Activated CD4-positive, alpha-beta T cell treated with anti-CD3 and anti-CD28 coated beads, Interleukin-2, Interleukin-4, amounts not matched to agents 100 ng/mL and 50 ng/mL, durations not matched to agents 16 hours and 8 hours (primary cell): ENCODE data around the gene VPS13D.

ENCODE experiments used
- DNase-seq: peaks from one replicate; pipeline ENCODE4 v3.0.0-alpha.2; 2020; ENCODE audit warnings: low spot score

VPS13D gene

DNA sequence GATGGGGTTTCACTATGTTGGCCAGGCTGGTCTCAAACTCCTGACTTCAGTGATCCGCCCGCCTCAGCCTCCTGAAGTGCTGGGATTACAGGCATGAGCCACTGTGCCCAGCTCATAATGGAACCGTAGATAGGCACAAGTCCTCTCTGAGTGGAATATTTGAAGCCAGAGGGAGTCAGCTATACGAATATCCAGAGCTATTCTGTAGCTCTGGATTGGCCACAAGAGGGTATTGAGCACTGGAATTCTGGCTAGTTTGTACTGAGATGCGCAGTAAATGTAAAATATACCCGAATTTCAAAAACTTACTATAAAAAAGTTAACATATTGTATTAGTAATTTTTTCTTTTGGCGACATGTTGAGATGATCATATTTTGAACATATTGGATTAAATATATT, 851 bp upstream of the VPS13D start:
- no peak for DNase-seq

DNA sequence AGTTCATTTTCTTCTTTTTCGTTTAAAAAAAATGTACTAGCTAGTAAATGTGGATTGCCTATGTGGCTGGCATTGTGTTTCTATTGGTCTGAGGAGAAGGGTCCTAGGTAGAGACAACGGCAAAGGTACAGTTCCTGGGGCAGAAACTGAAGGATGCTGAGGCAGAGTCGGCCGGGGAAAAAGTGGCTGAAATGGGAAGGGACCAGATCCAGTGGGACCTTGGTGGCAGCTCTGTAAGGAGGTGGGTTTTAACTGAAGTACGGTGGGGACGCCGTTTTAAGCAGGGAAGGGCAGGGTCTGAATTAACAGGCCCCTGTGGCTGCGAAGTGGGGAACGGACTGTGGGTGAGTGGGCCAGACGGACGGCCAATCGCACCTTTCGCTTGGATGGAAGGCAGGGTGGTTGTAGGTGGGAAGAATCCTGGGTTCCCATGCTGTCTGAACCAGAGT, 420 bp upstream of the VPS13D start:
- no peak for DNase-seq

DNA sequence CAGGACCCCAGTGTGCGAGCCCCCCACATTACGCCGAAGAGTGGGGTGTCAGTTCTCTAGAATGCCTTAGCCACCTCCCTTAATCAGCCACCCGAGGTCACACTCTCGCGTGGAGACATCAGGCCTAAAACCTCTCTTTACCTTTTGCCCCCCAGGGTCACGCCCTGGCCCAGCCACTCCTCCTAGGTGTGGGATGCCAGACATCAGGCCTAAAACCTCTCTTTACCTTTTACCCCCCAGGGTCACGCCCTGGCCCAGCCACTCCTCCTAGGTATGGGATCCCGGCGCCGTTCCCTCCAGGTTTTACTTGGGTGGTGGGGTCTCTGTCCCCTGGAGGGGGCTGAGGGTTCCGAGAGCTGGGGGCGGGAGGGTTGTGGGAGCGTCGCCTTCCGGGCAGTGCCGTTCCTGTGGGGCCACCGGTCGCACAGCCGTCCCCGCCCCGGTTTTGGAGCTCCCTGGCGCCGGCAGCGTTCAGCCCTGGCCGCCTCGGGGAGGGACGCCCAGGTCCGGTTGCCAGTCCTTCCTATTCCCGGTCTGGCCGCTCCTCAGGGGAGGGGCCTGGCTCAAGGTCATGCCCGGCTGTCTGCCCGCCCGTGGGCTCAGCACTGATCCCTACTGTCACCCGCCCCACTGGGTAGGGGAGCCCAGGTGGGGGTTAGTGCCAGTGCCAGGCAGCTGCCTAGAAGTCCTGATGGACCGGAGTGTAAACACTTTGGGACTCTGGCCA, 882 bp downstream of the VPS13D start:
- DNase-seq, result no peak

DNA sequence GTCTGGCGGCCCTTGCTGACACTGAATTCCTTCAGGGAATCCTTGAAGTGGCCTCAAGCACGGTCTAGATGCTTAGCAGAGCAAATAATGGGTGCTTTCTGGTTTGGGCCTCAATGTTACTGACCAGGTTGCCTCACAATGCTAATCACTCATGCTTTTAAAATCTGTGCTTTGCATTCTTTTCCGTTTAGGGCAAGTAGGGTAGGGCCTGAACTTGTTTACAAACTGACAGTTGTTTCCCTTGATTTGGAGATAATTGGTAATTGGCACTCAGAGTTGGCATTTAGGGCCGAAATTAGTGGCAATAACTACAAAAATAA, 1.4 kb downstream of the VPS13D start:
- DNase-seq, result no peak

DNA sequence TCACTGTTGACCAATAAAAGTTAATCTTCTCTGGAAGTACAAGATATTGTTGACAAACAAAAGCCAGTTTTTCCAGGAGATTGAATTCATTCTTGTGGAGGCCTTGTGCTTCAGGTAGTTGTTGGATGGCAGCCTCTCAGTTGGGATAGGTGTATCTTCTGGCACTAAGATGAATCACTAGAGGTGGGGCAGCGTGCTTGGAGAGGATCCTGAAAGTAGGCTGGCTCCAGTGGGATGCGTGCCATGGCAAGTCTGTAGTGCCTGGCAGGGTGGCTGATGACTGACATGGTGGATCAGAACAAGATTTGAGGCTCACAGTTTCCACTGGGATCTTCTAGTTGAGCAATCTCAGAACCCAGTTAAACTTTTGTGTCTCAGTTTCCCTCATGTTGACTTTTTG, 2.4 kb downstream of the VPS13D start:
- no peak for DNase-seq

DNA sequence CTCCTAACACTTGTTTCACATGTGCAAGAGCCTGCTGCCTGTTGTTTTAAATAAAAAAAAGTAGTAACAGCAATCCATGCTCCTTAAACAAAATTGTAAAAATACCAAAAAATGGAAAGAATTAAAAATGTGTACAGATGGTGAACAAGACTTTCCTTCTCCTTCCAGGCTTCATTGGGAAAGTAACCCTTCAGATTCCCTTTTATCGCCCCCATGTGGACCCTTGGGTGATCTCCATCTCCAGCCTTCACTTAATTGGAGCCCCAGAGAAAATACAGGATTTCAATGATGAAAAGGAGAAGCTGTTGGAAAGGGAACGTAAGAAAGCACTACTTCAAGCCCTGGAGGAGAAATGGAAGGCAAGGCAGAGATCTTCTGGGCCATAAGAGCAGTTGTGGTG, 14.2 kb downstream of the VPS13D start:
- no peak for DNase-seq

DNA sequence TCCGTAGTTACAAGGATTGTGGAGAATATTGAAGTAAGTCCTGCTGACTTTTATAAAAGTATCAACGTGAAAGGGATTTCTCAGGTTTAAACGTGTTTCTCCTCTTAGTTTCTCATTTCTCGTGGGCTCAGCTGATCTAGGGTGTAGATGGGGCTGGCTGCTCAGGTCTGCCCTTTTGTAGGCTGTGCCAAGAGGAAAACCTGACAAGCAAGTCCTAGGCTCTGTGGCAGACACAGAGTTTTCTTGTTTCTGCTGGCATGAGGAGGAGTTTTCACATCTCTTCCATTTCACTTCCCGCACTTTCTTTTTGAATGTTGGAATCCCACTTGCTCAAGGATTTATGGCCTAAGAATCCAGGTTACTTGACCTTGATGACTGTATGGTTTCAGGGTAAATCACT, 14.8 kb downstream of the VPS13D start:
- no peak for DNase-seq

DNA sequence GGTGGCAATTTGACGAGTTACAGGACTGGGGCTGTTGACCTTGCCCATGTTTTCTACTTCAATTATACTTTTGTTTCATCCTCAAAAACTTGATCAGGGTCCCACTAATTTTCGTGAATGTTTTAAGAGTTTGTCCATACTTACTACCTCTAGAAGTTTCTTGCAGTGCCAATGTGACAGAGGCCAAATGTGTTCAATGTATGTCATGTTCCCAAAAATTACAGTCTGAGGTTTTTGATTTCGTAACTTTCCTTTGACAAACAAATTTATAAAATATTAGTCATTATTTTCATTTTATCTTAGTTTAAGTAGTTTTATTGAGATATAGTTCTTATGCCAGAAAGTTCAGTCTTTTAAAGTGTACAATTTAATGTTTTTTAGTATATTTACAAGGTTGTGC, 15.3 kb downstream of the VPS13D start:
- no peak for DNase-seq

DNA sequence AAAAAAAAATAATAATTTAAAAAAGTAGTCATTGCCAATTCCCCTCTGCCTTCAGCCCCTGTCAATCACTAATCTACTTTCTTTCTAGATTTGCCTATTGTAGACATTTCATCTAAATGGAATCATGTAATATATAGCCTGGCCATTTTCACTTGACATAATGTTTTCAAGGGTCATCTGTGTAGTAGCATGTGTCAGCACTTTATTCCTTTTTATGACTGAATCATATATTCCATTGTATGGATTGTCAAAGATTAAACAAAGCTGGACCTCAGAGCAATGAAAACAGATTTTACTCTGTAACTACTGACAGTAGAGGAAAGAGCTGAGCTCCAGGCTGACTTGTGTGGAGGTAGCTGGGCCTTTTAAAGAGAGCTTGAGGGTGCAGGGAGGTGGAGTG, 15.9 kb downstream of the VPS13D start:
- DNase-seq, result no peak

DNA sequence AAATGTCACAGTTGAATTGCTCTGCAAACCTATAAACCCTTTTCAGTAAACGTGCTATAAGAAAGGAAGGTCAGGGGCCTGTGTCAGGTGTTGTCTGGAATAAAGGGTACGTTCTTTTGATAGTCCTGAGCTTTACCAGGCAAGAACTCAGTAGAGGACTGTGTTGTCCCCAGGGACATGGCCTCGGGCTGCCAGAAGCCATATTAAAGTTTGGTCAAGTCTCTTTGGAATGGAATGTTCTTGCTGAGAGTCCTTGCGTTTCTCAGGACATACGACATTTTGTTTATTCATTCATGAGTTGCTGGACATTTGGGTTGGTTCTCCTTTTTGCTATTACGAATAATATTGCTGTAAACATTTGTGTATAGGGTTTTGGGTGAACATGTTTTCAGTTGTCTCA, 16.8 kb downstream of the VPS13D start:
- DNase-seq, result no peak

DNA sequence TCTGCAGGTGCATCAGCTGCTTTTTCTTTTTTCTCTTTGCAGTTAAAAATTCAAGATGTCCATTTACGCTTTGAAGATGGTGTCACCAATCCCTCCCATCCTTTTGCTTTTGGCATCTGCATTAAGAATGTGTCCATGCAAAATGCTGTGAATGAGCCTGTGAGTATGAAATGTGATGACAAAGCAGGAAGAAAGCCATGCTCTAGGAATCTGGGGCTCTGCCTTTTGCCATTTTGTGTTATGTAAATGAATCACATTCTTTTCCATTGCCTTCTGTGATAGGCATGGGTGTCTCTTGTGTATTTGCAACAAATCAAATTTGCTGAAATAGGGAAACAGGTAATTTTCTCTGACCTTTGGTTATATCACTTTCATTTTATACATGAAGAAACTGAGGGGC, 19.4 kb downstream of the VPS13D start:
- DNase-seq, result no peak

DNA sequence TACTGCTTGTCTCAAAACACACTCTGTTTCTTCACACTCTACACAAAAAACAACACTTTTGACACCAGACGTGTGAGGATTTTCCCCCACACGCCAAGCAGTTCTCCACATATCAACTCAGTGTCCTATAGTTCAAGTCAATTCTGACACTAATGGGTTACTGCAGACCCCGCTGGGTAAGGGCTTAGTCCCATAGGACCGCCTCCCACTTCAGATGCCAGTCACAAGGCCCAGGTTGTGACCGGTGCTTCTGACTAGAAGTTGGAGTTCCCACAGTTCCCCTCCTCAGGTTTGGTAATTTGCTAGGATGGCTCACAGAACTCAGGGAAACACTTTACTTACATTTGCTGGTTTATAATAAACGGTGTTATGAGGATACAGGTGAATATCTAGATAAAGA, 19.9 kb downstream of the VPS13D start:
- no peak for DNase-seq

DNA sequence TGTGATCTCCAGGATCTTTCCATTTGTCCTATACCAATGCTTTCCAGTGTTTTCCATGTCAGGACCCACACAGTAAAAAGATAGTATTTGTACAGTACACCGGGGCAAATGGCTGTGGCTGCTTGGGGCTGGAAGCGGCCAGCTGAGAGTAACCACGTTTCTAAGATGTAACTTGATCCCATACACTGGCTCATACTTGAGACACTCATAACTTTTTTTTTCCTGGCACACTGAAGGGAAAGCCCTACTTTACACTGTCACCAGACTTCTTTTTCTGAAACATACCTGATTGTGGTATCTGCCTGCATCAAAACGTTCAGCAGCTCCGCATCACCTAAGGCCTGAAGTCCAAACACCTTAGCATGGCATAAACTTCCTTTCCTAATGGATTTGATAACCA, 21.6 kb downstream of the VPS13D start:
- DNase-seq, result no peak

DNA sequence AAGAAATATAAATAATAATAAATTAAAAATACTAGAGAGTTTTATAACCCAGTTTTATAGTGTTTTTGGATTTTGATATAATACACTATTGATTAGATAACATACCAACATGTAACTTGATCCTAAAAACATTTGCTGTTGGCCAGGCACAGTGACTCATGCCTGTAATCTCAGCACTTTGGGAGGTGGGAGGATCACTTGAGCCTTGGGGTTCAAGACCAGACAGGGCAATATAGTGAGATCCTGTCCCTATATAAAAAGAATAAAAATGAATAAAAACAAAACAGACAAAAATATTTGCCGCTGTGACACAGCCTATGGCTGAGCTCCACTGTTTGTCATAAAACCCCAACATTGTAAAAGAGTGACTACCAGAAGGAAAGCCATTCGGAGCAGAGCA, 26.1 kb downstream of the VPS13D start:
- DNase-seq, result no peak

DNA sequence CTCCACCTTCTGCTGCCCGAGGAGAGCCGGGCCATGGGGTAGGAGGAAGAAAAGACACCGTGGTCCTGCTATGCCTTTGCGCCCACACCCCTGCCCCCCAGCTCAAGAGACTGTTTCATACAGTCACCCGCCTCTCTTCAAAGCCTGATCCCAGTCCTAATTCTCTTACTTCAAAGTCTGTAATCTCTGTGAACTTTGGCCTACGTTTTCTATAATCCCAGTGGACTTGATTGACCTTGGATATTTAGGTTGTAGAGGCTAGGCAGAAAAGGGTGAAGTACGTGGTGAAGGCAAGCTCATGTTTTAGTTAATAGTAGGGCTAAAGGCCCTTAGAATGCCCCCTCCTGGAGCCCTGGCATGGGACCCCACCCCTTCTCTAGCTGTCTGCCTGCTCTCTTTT, 28.4 kb downstream of the VPS13D start:
- no peak for DNase-seq

DNA sequence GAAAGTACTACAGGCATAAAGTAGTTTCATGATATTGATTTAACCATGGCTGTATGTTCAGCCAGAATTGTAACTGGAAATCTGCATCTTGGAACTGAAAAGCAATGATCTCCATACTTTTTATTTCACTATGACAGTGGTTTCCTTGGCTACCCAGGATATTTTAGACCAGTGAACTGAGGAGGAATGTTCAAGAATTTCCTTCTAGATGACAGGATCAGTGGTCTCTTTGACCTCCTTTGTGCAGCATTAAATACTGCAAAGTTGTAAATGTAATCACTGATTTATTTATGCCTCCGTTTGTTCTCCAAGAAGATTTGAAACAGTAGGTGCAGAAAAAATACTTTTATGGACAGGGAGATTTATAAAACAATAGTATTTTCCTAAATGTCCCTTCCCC, 39.5 kb downstream of the VPS13D start:
- no peak for DNase-seq

DNA sequence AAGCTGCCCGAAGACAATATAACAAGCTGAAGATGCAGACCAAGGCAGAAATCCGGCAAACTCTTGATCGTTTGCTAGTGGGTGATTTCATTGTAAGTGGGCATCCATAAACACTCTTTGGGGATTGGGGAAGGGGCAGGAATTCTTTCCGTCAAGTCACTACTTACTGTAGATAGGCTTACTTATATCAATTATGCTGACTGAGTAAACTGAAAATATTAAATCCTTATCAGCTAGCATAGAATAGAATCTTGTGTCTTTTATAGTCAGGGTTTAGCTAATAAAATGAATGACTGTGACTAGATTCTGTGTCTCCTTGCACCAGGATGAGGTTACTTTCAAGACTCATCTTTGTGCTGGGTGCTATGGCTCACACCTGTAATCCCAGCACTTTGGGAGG, 41.2 kb downstream of the VPS13D start:
- no peak for DNase-seq

DNA sequence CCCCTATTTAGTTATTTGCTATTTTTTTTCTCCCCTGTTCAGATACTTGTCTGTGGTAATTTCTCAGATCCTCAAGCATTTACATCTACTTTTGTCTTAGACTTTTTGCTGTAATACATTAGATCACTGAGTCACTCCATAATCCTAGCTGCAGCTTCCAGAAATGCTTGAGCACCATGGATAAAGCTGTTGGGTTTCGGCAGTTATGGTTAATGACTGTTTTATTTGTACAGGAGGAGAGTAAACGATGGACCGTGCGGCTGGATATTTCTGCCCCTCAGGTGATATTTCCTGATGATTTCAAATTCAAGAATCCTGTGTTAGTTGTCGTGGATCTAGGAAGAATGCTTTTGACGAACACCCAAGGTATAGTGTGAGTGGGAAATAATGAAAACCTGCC, 42.9 kb downstream of the VPS13D start:
- DNase-seq, result no peak

DNA sequence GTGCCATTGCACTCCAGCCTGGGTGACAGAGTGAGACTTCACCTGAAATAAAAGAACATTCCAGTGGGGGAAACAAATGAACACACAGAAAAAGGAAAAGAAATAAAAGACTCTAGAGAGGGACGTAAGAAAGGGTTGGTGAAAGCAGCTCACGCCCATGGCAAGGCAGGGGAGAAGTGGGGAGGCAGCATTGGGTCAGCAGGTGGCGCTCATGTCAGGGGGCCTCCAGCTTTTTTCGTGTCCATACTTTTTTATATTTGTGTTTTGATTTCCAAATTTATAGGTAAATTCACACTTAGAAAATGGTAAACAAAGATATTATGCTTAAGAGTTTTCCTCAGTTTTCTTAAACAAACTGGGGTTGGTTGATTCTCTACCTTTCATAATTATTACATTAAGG, 45.5 kb downstream of the VPS13D start:
- DNase-seq, result peak; percentile 37

DNA sequence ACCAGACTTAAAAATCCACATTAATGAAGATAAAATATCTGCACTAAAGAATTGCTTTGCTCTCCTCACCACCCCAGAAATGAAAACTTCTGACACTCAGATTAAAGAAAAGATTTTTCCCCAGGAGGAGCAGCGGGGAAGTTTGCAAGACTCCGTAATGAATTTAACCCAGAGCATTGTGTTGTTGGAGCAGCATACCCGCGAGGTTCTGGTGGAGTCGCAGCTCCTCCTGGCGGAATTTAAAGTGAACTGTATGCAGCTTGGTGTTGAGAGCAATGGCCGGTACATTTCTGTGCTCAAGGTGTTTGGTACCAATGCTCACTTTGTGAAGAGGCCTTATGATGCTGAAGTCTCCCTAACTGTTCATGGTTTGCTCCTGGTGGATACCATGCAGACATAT, 46.4 kb downstream of the VPS13D start:
- DNase-seq, result no peak

DNA sequence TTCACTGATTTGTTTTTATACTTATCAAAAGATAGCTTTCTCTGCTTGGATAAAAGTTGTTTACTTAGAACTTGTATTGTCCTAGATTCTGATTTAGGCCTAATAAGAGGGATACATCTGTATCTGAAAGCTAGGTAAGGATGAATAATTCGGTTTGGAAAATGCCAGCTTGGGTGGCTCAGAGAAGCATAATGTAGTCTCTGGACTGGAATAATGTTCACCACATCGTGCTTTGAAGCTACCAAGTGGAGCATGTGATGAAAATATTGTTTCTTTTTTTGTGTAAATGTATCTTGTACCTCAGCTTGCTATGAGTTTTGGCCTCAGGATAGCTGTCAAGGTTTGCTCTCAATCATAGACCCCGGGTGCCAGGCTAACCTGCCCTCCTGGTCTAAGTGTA, 49.2 kb downstream of the VPS13D start:
- no peak for DNase-seq

DNA sequence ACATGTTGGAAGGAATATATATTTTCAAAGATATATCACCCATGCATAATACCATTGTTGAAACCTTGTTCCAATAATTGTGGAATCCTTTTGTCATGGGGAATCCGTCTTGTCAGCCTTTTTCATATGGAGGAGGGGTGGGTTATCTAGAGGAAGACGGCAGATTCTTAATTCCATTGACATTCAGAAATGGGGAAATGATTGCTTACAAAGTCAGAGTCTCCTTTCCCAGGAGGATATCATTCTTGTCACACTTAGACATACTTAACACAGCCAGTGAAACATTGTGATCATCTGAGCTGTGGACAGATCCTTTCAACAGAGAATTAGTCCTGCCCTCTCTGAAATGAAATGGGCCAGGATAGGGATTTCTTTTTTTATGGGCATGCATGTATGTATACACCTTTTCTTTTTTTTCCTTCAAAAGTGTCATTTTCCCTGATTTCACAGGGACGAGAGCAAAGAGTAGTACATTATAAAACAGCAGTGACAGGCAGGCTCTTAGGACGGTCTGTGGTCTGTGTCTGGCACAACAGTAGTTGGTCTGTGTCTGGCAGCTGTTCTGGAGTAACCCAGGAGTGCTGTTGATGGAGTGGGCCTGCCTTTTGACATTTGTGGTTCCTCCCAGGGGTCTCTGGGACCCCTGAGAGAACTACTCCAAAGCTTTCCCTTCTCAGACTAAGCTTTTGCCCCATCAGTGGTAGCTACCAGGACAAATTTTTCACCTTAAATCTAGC, 50.1 kb downstream of the VPS13D start:
- no peak for DNase-seq

DNA sequence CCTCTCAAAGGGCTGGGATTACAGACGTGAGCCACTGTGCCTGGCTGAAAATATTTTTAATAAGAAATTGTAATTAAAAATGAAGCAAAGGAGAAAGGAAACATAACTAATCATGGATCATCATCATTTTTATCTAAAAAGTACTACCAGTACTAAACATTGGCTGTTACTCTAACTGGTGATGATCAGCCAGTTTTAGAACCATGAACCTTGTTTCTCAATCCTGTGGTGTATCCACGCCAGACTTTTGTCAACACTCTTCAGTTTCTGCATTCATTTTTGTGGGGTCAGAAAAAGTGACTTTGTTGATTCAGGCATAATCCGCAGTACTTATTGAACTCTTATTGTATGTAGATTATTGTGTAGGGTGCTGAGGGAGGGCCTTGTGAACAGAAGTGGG, 52.3 kb downstream of the VPS13D start:
- no peak for DNase-seq

DNA sequence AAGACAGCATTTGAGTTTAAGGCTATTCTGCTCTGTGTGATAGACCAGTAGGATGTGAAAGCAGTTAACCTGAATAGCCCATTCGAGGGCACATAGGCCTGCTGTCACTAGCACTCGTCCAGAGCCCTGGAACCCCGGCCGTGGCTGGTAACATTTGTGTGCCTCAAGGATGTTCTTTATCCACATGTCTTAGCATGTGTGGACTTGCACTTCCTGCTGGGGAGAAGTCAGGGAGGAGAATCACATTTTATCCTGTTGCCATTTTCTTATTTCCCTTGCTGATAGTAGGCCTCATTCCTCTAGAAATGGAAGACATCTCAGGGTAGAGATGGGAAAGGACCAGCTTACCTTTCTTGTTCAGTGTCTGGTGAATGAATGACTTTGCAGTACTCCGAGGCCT, 54.7 kb downstream of the VPS13D start:
- no peak for DNase-seq
